Measurements from ENCODE around the gene PNPT1. TPM values are rescaled to one million over a fixed set of nuclear protein-coding genes. Genes with fewer than 3 reads are reported as not detected.

PNPT1 gene
- total and polyA plus RNA-seq, 9 of the 15 experiments (the other 6 are each of a cell fraction or from before 2014, with no cell fraction given), result 46.5 to 104 (median 62.7) TPM

DNA sequence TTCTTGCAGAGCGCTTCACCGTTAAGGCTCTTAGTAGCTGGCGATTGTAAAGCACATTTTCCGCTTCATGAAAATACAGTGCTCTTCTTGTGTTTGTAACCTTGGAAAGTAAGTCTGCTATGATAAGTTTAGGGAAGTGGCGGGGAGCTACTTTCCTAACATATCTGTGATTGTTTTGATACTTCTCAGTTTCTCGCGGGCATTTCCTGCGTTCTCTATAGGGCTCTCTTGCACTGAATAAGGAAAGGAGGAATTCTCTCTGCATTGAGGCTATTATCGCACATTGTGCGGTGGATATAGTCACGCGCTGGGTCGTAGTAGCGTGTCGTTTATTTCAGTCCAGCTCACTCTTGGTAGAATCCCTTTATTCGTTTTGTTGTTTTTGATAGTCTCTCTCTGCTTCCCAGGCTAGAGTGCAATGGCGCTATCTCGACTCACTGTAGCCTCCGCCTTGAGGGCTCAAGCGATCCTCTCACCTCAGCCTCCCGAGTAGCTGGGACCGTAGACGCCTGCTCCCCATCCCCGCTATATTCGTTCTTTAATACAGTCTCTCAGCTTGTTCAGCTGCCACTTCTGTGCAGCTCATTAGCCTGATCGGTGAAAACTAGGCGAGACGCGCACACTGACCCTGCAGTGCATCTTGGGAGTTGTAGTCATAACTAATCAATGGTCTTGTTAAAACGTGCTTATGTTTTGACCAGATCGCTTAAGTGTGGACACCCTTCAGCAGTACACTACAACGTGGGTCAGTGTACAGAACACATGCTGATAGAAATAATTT is 75.2 kb downstream of the PNPT1 start (continued):
- no peak for TF ChIP-seq ZSCAN32 (CRISPR knock-in tag; IDR thresholded peaks at IDR 0.05)
- TF ChIP-seq LARP7 (IDR thresholded peaks at IDR 0.05), result 0 out of 2 replicates have a peak, but pooled peaks have one; percentile 34
- no peak for TF ChIP-seq TCF3 (CRISPR knock-in tag; IDR thresholded peaks at IDR 0.05)
- TF ChIP-seq FOXA3 (CRISPR knock-in tag; conservative IDR thresholded peaks at IDR 0.05 in 1 of 2, IDR thresholded peaks at IDR 0.05 in 1 of 2), result 0 out of 4 replicates have a peak, but pooled peaks of 1 of the 2 experiments have one; percentile 13
- TF ChIP-seq, protein P1, sequence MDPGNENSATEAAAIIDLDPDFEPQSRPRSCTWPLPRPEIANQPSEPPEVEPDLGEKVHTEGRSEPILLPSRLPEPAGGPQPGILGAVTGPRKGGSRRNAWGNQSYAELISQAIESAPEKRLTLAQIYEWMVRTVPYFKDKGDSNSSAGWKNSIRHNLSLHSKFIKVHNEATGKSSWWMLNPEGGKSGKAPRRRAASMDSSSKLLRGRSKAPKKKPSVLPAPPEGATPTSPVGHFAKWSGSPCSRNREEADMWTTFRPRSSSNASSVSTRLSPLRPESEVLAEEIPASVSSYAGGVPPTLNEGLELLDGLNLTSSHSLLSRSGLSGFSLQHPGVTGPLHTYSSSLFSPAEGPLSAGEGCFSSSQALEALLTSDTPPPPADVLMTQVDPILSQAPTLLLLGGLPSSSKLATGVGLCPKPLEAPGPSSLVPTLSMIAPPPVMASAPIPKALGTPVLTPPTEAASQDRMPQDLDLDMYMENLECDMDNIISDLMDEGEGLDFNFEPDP (CRISPR knock-in tag; IDR thresholded peaks at IDR 0.05), result no peak
- no peak for TF ChIP-seq CBX8 (IDR thresholded peaks at IDR 0.05; ENCODE audit: borderline replicate concordance, extremely low read depth, low read depth, low read length, poor library complexity, severe bottlenecking)
- no peak for TF ChIP-seq ZNF41 (CRISPR knock-in tag; conservative IDR thresholded peaks at IDR 0.05)
- no peak; the same call in 1 of the 2 replicates for TF ChIP-seq PML (IDR thresholded peaks at IDR 0.05; ENCODE audit: low read length)
- TF ChIP-seq, protein P2, sequence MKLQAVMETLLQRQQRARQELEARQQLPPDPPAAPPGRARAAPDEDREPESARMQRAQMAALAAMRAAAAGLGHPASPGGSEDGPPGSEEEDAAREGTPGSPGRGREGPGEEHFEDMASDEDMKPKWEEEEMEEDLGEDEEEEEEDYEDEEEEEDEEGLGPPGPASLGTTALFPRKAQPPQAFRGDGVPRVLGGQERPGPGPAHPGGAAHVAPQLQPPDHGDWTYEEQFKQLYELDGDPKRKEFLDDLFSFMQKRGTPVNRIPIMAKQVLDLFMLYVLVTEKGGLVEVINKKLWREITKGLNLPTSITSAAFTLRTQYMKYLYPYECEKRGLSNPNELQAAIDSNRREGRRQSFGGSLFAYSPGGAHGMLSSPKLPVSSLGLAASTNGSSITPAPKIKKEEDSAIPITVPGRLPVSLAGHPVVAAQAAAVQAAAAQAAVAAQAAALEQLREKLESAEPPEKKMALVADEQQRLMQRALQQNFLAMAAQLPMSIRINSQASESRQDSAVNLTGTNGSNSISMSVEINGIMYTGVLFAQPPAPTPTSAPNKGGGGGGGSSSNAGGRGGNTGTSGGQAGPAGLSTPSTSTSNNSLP (IDR thresholded peaks at IDR 0.05; ENCODE audit: borderline replicate concordance, low read depth, low read length), result no peak
- no peak for TF ChIP-seq POU5F1 (IDR thresholded peaks at IDR 0.05; ENCODE audit: borderline replicate concordance, low read depth, low read length, partially characterized antibody)
- TF ChIP-seq ZKSCAN3 (CRISPR knock-in tag; IDR thresholded peaks at IDR 0.05), result no peak
- no peak for TF ChIP-seq EP300 (IDR thresholded peaks at IDR 0.05; ENCODE audit: low read length)
- 0 out of 2 replicates have a peak, but pooled peaks have one; percentile 27 for TF ChIP-seq CXXC5 (CRISPR knock-in tag; IDR thresholded peaks at IDR 0.05)
- TF ChIP-seq C11orf30 (IDR thresholded peaks at IDR 0.05; ENCODE audit: low read depth), result no peak
- no peak for TF ChIP-seq SMARCB1 (IDR thresholded peaks at IDR 0.05; ENCODE audit: insufficient read length, low read depth)
- 0 out of 2 replicates have a peak, but pooled peaks have one; percentile 12 for TF ChIP-seq SMARCA5 (IDR thresholded peaks at IDR 0.05)
- TF ChIP-seq POLR2G (IDR thresholded peaks at IDR 0.05; ENCODE audit: low read depth, low read length), result no peak
- TF ChIP-seq MYBL2 (IDR thresholded peaks at IDR 0.05; ENCODE audit: low read depth), result no peak
- no peak for TF ChIP-seq MYBL2 (CRISPR knock-in tag; IDR thresholded peaks at IDR 0.05; ENCODE audit: borderline replicate concordance)
- no peak for TF ChIP-seq ATF1 (CRISPR knock-in tag; IDR thresholded peaks at IDR 0.05)
- TF ChIP-seq ATF1 (tag; IDR thresholded peaks at IDR 0.05), result peak; percentile 8; the same call in 1 of the 2 replicates
- TF ChIP-seq ZBTB1 (CRISPR knock-in tag; IDR thresholded peaks at IDR 0.05; ENCODE audit: borderline replicate concordance, low read depth), result no peak
- TF ChIP-seq ZFPM2 (CRISPR knock-in tag; IDR thresholded peaks at IDR 0.05), result no peak
- peak; percentile 67 for TF ChIP-seq KDM5B (IDR thresholded peaks at IDR 0.05; ENCODE audit: insufficient replicate concordance, low read depth, low read length)
- no peak for TF ChIP-seq NFIX (CRISPR knock-in tag; IDR thresholded peaks at IDR 0.05; ENCODE audit: low read depth)
- no peak for TF ChIP-seq ZNF780A (CRISPR knock-in tag; IDR thresholded peaks at IDR 0.05)
- no peak for TF ChIP-seq CHD2 (IDR thresholded peaks at IDR 0.05; ENCODE audit: low read depth, low read length)

Measured in K562 (cell line).